ENCODE data around the gene DNAJB8. TPM values are rescaled to one million over a fixed set of nuclear protein-coding genes. Genes with fewer than 3 reads are reported as not detected.

DNAJB8 gene
- total RNA-seq, 1 donor from 2014 or later = not detected

GRCh38 chr3:128463771-128464170, 2.9 kb downstream of the DNAJB8 start:
- H3K27ac Mint-ChIP-seq (ENCODE audit: unreplicated experiment) = no peak overlapping the region
- H3K36me3 Mint-ChIP-seq (ENCODE audit: low read depth, unreplicated experiment) = no peaks in the 10 kb centered on the region
- TF ChIP-seq CTCF (IDR thresholded peaks at IDR 0.05; ENCODE audit: insufficient read depth, low read depth, low read length) (no peak), EZH2 (IDR thresholded peaks at IDR 0.05; ENCODE audit: insufficient read depth, low read length) (no peak)
- H3K9me3 Mint-ChIP-seq (ENCODE audit: unreplicated experiment) = peaks cover 12% of the 10 kb centered on the region
- H3K4me3 ChIP-seq (ENCODE audit: insufficient read depth, low read depth, low read length) = no peak overlapping the region
- no peaks in the 10 kb centered on the region for H3K9me3 ChIP-seq (ENCODE audit: insufficient read depth, low read depth, low read length)
- DNase-seq (ENCODE audit: low read depth) = no peak
- H2AFZ ChIP-seq (ENCODE audit: low read depth, low read length) = no peak overlapping the region
- H3K4me3 Mint-ChIP-seq (ENCODE audit: unreplicated experiment) = no peak overlapping the region
- H3K4me1 Mint-ChIP-seq (ENCODE audit: low read depth, unreplicated experiment) = peaks cover 1% of the 10 kb centered on the region
- no peak overlapping the region for H3K4me2 ChIP-seq (ENCODE audit: low read length)
- H3K4me1 ChIP-seq (ENCODE audit: insufficient read depth, low read length) = no peaks in the 10 kb centered on the region
- H3K27me3 ChIP-seq (ENCODE audit: insufficient read depth, low read length) = peaks cover 31% of the 10 kb centered on the region
- H3K27ac ChIP-seq (ENCODE audit: low read depth, low read length) = no peak overlapping the region
- H3K27me3 Mint-ChIP-seq (ENCODE audit: low read depth, unreplicated experiment) = peaks cover 82% of the 10 kb centered on the region
- H3K79me2 ChIP-seq (ENCODE audit: insufficient read depth, low read length) = no peaks in the 10 kb centered on the region
- no peaks in the 10 kb centered on the region for H3K36me3 ChIP-seq (ENCODE audit: insufficient read depth, low read length)
- FAIRE-seq = no peak
- H4K20me1 ChIP-seq (ENCODE audit: insufficient read depth, low read length) = no peaks in the 10 kb centered on the region
- no peak overlapping the region for H3K9ac ChIP-seq (ENCODE audit: low read length)

- Mint-ChIP-seq H3K9me3 (ENCODE audit: unreplicated experiment) (peaks cover 12% of the 10 kb centered on the region), H3K27me3 (ENCODE audit: low read depth, unreplicated experiment) (peaks cover 83% of the 10 kb centered on the region), H3K27ac (ENCODE audit: unreplicated experiment) (no peak overlapping the region), H3K4me3 (ENCODE audit: unreplicated experiment) (no peak overlapping the region), H3K4me1 (ENCODE audit: low read depth, unreplicated experiment) (peaks cover 1% of the 10 kb centered on the region), H3K36me3 (ENCODE audit: low read depth, unreplicated experiment) (no peaks in the 10 kb centered on the region)
- H3K36me3 ChIP-seq (ENCODE audit: insufficient read depth, low read length) = no peaks in the 10 kb centered on the region
- DNase-seq (ENCODE audit: low read depth) (no peak), FAIRE-seq (no peak)
- H2AFZ ChIP-seq (ENCODE audit: low read depth, low read length) = no peak overlapping the region
- H3K4me1 ChIP-seq (ENCODE audit: insufficient read depth, low read length) = no peaks in the 10 kb centered on the region
- H3K27ac ChIP-seq (ENCODE audit: low read depth, low read length) = no peak overlapping the region
- no peak overlapping the region for H3K9ac ChIP-seq (ENCODE audit: low read length)
- H3K79me2 ChIP-seq (ENCODE audit: insufficient read depth, low read length) = no peaks in the 10 kb centered on the region
- TF ChIP-seq CTCF (IDR thresholded peaks at IDR 0.05; ENCODE audit: insufficient read depth, low read depth, low read length) = no peak
- no peak for TF ChIP-seq EZH2 (IDR thresholded peaks at IDR 0.05; ENCODE audit: insufficient read depth, low read length)
- H3K9me3 ChIP-seq (ENCODE audit: insufficient read depth, low read depth, low read length) = no peaks in the 10 kb centered on the region
- peaks cover 30% of the 10 kb centered on the region for H3K27me3 ChIP-seq (ENCODE audit: insufficient read depth, low read length)
- no peaks in the 10 kb centered on the region for H4K20me1 ChIP-seq (ENCODE audit: insufficient read depth, low read length)
- no peak overlapping the region for H3K4me2 ChIP-seq (ENCODE audit: low read length)
- H3K4me3 ChIP-seq (ENCODE audit: insufficient read depth, low read depth, low read length) = no peak overlapping the region
Measured at GRCh38 chr3:128463354-128463753, 3.3 kb downstream of the DNAJB8 start.

DNA sequence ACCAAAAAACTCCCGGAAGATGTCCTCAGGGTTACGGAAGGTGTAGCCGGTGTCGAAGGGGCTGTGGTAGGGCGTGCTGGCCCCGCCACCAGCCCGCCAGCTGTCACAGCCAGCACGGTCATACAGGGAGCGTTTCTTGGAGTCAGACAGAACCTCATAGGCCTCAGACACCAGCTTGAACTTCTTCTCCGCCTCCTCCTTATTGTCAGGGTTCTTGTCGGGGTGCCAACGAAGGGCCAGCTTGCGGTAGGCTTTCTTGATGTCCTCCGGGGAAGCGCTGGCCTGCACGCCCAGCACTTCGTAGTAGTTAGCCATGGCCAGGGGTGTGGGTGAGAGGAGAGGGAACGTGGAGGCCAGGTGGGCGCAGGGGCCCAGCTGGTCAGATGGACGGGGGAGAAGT, 3.8 kb downstream of the DNAJB8 start:
- peaks cover 84% of the 10 kb centered on the region for H3K27me3 Mint-ChIP-seq (ENCODE audit: low read depth, unreplicated experiment)
- Histone ChIP-seq H3K27me3 (ENCODE audit: insufficient read depth, low read length) (peaks cover 30% of the 10 kb centered on the region), H3K4me1 (ENCODE audit: insufficient read depth, low read length) (no peaks in the 10 kb centered on the region)

More for the DNA sequence above, 3.8 kb downstream of the DNAJB8 start:
- H3K9me3 Mint-ChIP-seq (ENCODE audit: unreplicated experiment) = peaks cover 12% of the 10 kb centered on the region
- Histone ChIP-seq H3K4me3 (ENCODE audit: insufficient read depth, low read depth, low read length) (no peak overlapping the region), H3K4me2 (ENCODE audit: low read length) (no peak overlapping the region), H3K9me3 (ENCODE audit: insufficient read depth, low read depth, low read length) (no peaks in the 10 kb centered on the region), H3K27ac (ENCODE audit: low read depth, low read length) (no peak overlapping the region), H2AFZ (ENCODE audit: low read depth, low read length) (no peak overlapping the region), H4K20me1 (ENCODE audit: insufficient read depth, low read length) (no peaks in the 10 kb centered on the region), H3K36me3 (ENCODE audit: insufficient read depth, low read length) (no peaks in the 10 kb centered on the region), H3K9ac (ENCODE audit: low read length) (no peak overlapping the region), H3K79me2 (ENCODE audit: insufficient read depth, low read length) (no peaks in the 10 kb centered on the region)
- no peak overlapping the region for H3K4me3 Mint-ChIP-seq (ENCODE audit: unreplicated experiment)
- FAIRE-seq = no peak
- H3K27ac Mint-ChIP-seq (ENCODE audit: unreplicated experiment) = no peak overlapping the region
- no peaks in the 10 kb centered on the region for H3K36me3 Mint-ChIP-seq (ENCODE audit: low read depth, unreplicated experiment)
- no peak for DNase-seq (ENCODE audit: low read depth)
- TF ChIP-seq EZH2 (IDR thresholded peaks at IDR 0.05; ENCODE audit: insufficient read depth, low read length) (no peak), CTCF (IDR thresholded peaks at IDR 0.05; ENCODE audit: insufficient read depth, low read depth, low read length) (no peak)
- peaks cover 1% of the 10 kb centered on the region for H3K4me1 Mint-ChIP-seq (ENCODE audit: low read depth, unreplicated experiment)
